Coronary artery (tissue), 2 donors: Measurements from ENCODE around the gene PACSIN2.
"Not testable (repeated sequence)": the region's sequence is repeated elsewhere in the genome, so short reads cannot be mapped to it uniquely, and the experiment has no call there.

ENCODE experiments used
- DNase-seq: peaks from one replicate; pipeline ENCODE4 v3.0.0-alpha.2; 2017; ENCODE audit warnings: low spot score
- H3K27ac ChIP-seq, 2 donors: fragments of 200-600 bp; sonication (generic); one replicate each; pipeline ENCODE4 v1.5.1; 2016 to 2019
- H3K4me3 ChIP-seq: fragments of 200-600 bp; sonication (generic); 2 replicates; pipeline ENCODE4 v1.5.1; 2016; ENCODE audit warnings: mild to moderate bottlenecking, moderate library complexity
- CTCF ChIP-seq: fragments of 200-600 bp; sonication (generic); IDR thresholded peaks from one replicate; pipeline ENCODE4 v1.5.1; 2019; ENCODE audit warnings: antibody characterized with exemption

PACSIN2 gene

GRCh38 chr22:42924436-42924835, 90.5 kb downstream of the PACSIN2 start:
- no peak for TF ChIP-seq CTCF
- DNase-seq = no peak
- H3K27ac ChIP-seq = peak overlapping the region in 1 of 2 donors; percentile 99

GRCh38 chr22:42922374-42923191, 92.4 kb downstream of the PACSIN2 start:
- DNase-seq = no peak
- no peak for TF ChIP-seq CTCF
- Histone ChIP-seq H3K4me3 (peak overlapping the region; percentile 7), H3K27ac (peak overlapping the region; percentile 32 to 86)

More at GRCh38 chr22:42924436-42924835, 90.5 kb downstream of the PACSIN2 start:
- H3K4me3 ChIP-seq = no peak overlapping the region

- DNase-seq = no peak
- Histone ChIP-seq H3K4me3 (no peak overlapping the region), H3K27ac (peak overlapping the region; percentile 32 to 86)
- no peak for TF ChIP-seq CTCF
These were observed 94.7 kb downstream of the PACSIN2 start for GRCh38 chr22:42920101-42920820.

- Histone ChIP-seq H3K4me3 (no peak overlapping the region), H3K27ac (peak overlapping the region; percentile 44 to 77)
- DNase-seq = no peak
- no peak for TF ChIP-seq CTCF
These were observed 95.8 kb downstream of the PACSIN2 start for GRCh38 chr22:42919199-42919598.

GRCh38 chr22:42918500-42918899, 96.4 kb downstream of the PACSIN2 start:
- TF ChIP-seq CTCF = no peak
- Histone ChIP-seq H3K27ac (peak overlapping the region in 1 of 2 donors; percentile 77), H3K4me3 (no peak overlapping the region)
- no peak for DNase-seq

GRCh38 chr22:42917358-42917757, 97.6 kb downstream of the PACSIN2 start:
- H3K27ac ChIP-seq, DNase-seq: not testable (repeated sequence)

GRCh38 chr22:42915980-42916765, 98.8 kb downstream of the PACSIN2 start:
- peak overlapping the region in 1 of 2 donors; percentile 13 for H3K27ac ChIP-seq
- TF ChIP-seq CTCF = no peak
- DNase-seq = no peak
- no peak overlapping the region for H3K4me3 ChIP-seq

More at GRCh38 chr22:42917358-42917757, 97.6 kb downstream of the PACSIN2 start:
- H3K4me3 ChIP-seq = not testable (repeated sequence)
